Uterus (tissue), 2 donors: ENCODE measurements around the gene DDX24.

Experiments
- CTCF ChIP-seq, 4 experiments: fragments of 200-600 bp in 2 of 4; fragments of 450-650 bp in 2 of 4; sonication (generic) in 2 of 4; IDR thresholded peaks; one replicate each; pipeline ENCODE4 v1.5.1; 2016 to 2019; ENCODE audit warnings: antibody characterized with exemption in 4 of 4, mild to moderate bottlenecking in 2 of 4, moderate library complexity in 1 of 4
- POLR2A ChIP-seq, 2 donors: fragments of 450-650 bp; IDR thresholded peaks; one replicate each; pipeline ENCODE4 v1.6.1; 2016; ENCODE audit warnings: antibody characterized with exemption in 2 of 2, mild to moderate bottlenecking in 1 of 2, moderate library complexity in 1 of 2

- no peak for TF ChIP-seq CTCF (IDR thresholded peaks at IDR 0.05)
- no peak for TF ChIP-seq POLR2A (IDR thresholded peaks at IDR 0.05)
Observed at GRCh38 chr14:94034886-94035285, 46.1 kb downstream of the DDX24 start.
